Vagina (tissue), 2 donors: ENCODE measurements around the gene CCDC138.

ENCODE experiments used
- POLR2A ChIP-seq, 2 donors: fragments of 450-650 bp; IDR thresholded peaks; one replicate each; pipeline ENCODE4 v1.6.1; 2017; ENCODE audit warnings: antibody characterized with exemption in 2 of 2, mild to moderate bottlenecking in 2 of 2, moderate library complexity in 2 of 2
- POLR2AphosphoS5 ChIP-seq, 2 donors: sonication (generic); formaldehyde crosslinking; IDR thresholded peaks; one replicate each; pipeline ENCODE4 v1.9.0; 2017; ENCODE audit warnings: antibody characterized with exemption in 2 of 2, mild to moderate bottlenecking in 2 of 2, low read depth in 1 of 2; ENCODE audit not compliant: insufficient read depth in 1 of 2
- TF ChIP-seq, protein P1 (sequence below), 3 experiments: fragments of 450-650 bp in 2 of 3; fragments of 200-600 bp in 1 of 3; sonication (generic) in 1 of 3; IDR thresholded peaks; one replicate each; pipeline ENCODE4 v1.5.1; 2017 to 2019; ENCODE audit warnings: antibody characterized with exemption in 3 of 3, mild to moderate bottlenecking in 2 of 3, moderate library complexity in 2 of 3

DNA sequence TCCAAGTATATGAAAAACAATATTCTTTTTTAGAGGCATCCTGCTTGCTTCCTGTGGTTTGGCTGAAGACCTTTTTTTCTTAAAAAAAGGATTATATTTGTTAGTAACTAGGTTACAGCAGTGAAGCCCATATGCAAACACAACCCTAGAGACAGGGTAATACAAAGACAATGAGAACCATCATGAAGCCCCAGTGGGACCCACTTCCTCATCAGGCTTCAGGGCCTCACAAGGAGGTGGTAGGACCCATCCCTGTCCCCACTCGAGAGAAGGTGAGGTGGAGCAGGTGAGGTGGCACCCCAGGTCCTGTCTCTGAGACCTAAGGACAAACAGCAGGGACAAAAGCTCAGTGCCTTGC, 122.1 kb downstream of the CCDC138 start:
- TF ChIP-seq POLR2A (IDR thresholded peaks at IDR 0.05) (no peak), POLR2AphosphoS5 (IDR thresholded peaks at IDR 0.05; ENCODE audit: insufficient read depth in 1 of 2, low read depth in 1 of 2) (no peak)
- TF ChIP-seq, protein P1, sequence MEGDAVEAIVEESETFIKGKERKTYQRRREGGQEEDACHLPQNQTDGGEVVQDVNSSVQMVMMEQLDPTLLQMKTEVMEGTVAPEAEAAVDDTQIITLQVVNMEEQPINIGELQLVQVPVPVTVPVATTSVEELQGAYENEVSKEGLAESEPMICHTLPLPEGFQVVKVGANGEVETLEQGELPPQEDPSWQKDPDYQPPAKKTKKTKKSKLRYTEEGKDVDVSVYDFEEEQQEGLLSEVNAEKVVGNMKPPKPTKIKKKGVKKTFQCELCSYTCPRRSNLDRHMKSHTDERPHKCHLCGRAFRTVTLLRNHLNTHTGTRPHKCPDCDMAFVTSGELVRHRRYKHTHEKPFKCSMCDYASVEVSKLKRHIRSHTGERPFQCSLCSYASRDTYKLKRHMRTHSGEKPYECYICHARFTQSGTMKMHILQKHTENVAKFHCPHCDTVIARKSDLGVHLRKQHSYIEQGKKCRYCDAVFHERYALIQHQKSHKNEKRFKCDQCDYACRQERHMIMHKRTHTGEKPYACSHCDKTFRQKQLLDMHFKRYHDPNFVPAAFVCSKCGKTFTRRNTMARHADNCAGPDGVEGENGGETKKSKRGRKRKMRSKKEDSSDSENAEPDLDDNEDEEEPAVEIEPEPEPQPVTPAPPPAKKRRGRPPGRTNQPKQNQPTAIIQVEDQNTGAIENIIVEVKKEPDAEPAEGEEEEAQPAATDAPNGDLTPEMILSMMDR (IDR thresholded peaks at IDR 0.05) = no peak
